H1 (cell line): Measurements from ENCODE around the gene TTC28. TPM values are rescaled to one million over a fixed set of nuclear protein-coding genes. Genes with fewer than 3 reads are reported as not detected.

Experiments used
- CHD1 ChIP-seq: IDR thresholded peaks from 2 replicates; pipeline ENCODE4 v1.6.1; 2012; ENCODE audit warnings: low read depth, low read length, improper control_type of control experiment
- HDAC6 ChIP-seq: IDR thresholded peaks from one replicate; pipeline ENCODE4 v1.7.1; 2012; ENCODE audit warnings: low read depth, mild to moderate bottlenecking, inconsistent platforms, low read length, moderate library complexity
- POU5F1 ChIP-seq: IDR thresholded peaks from 2 replicates; pipeline ENCODE4 v1.6.1; 2011; ENCODE audit warnings: low read depth, mild to moderate bottlenecking, low read length, moderate library complexity
- RBBP5 ChIP-seq: IDR thresholded peaks from 2 replicates; pipeline ENCODE4 v1.7.1; 2012; ENCODE audit warnings: low read depth, mild to moderate bottlenecking, inconsistent platforms, low read length, moderate library complexity, borderline replicate concordance
- RNF2 ChIP-seq: fragments of 200-900, 300-1000 bp; sonication (generic); IDR thresholded peaks from 2 replicates; pipeline ENCODE4 v1.7.1; 2016; ENCODE audit warnings: borderline replicate concordance, low read depth, mild to moderate bottlenecking, antibody characterized with exemption, low read length; ENCODE audit not compliant: poor library complexity, severe bottlenecking; ENCODE audit errors: missing control alignments
- polyA plus RNA-seq, 7 experiments: library from polyadenylated mRNA; depleted of rRNA in 3 of 7; stranded (reverse) in 5 of 7; unstranded in 2 of 7; fragments of >200 nt in 5 of 7; fragments of 200-250 nt in 2 of 7; gene quantifications; 1 replicate in 5 of 7; 2 replicates in 1 of 7; 4 replicates in 1 of 7; pipeline versions ENCODE4 v1.2.1 to v1.2.3, GENCODE V29; 2011 to 2013; ENCODE audit warnings: missing spikeins in 2 of 7, mixed read lengths in 2 of 7
- total RNA-seq: library from RNA; stranded (reverse); fragmentation: NEBNext Ultra II Directional; extraction: Animal tissue kit (Norgen Biotek cat#: 25700); gene quantifications from 2 replicates; pipeline ENCODE4 v1.2.1, GENCODE V29; 2021
- TF ChIP-seq, protein P1 (sequence below): IDR thresholded peaks from 2 replicates; pipeline ENCODE4 v1.6.1; 2011; ENCODE audit warnings: low read depth, mild to moderate bottlenecking, low read length; ENCODE audit not compliant: insufficient read depth

TTC28 gene
- total and polyA plus RNA-seq, 2 of the 8 experiments (the other 6 are each of a cell fraction or from before 2014, with no cell fraction given) = 2.6 to 12.6 TPM

- TF ChIP-seq HDAC6 (no peak), RNF2 (no peak), POU5F1 (no peak), RBBP5 (no peak), CHD1 (no peak)
- TF ChIP-seq, protein P1, sequence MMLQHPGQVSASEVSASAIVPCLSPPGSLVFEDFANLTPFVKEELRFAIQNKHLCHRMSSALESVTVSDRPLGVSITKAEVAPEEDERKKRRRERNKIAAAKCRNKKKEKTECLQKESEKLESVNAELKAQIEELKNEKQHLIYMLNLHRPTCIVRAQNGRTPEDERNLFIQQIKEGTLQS = no peak
- TF ChIP-seq, all 59 proteins: peak for 0
Measured at GRCh38 chr22:28402060-28402459, 277.6 kb downstream of the TTC28 start (continued).
